GM18520 (cell line): ENCODE results near the gene C17orf100.
"Not testable (repeated sequence)": the region's sequence is repeated elsewhere in the genome, so short reads cannot be mapped to it uniquely, and the experiment has no call there.

Source experiments
- ATAC-seq: cut with Tn5 transposase; IDR thresholded peaks from one replicate; pipeline ENCODE4 v1.9.1; 2021; ENCODE audit not compliant: unreplicated experiment

The C17orf100 gene

GRCh38 chr17:6640536-6641246 lies 10.9 kb upstream of the C17orf100 start, which contains the start of the genes KIAA0753 and TXNDC17:
Gene KIAA0753, minus strand, starts transcription at chr17:6640711. Its CDS starts 5,608 bp downstream, at chr17:6635103.
Gene TXNDC17, plus strand, starts transcription at chr17:6641060. Its CDS starts 23 bp downstream, at chr17:6641083.
- ATAC-seq = peak; percentile 83

- ATAC-seq = no peak
Observed at GRCh38 chr17:6641247-6641863, 10.2 kb upstream of the C17orf100 start.

- ATAC-seq = no peak
Observed at GRCh38 chr17:6642592-6642991, 9.0 kb upstream of the C17orf100 start.

- ATAC-seq = no peak
Observed at GRCh38 chr17:6643451-6644125, 8.0 kb upstream of the C17orf100 start.

- ATAC-seq = no peak
Observed at GRCh38 chr17:6648181-6648580, 3.4 kb upstream of the C17orf100 start.

- peak; percentile 15 for ATAC-seq
Observed at GRCh38 chr17:6651919-6652452, 424 bp downstream of the C17orf100 start.

- no peak for ATAC-seq
Observed at GRCh38 chr17:6654841-6655731, 3.5 kb downstream of the C17orf100 start.

- ATAC-seq = not testable (repeated sequence)
Observed at GRCh38 chr17:6655732-6656361, 4.3 kb downstream of the C17orf100 start.

GRCh38 chr17:6656797-6657632 lies 5.5 kb downstream of the C17orf100 start:
- ATAC-seq = not testable (repeated sequence)

GRCh38 chr17:6657633-6658287 lies 6.2 kb downstream of the C17orf100 start:
- ATAC-seq = no peak

GRCh38 chr17:6658411-6658810 lies 6.8 kb downstream of the C17orf100 start:
- not testable (repeated sequence) for ATAC-seq

- ATAC-seq = no peak
Observed at GRCh38 chr17:6660101-6660500, 8.5 kb downstream of the C17orf100 start.

- ATAC-seq = no peak
Observed at GRCh38 chr17:6660805-6661463, 9.4 kb downstream of the C17orf100 start.

GRCh38 chr17:6661464-6661848 lies 9.9 kb downstream of the C17orf100 start:
- no peak for ATAC-seq

GRCh38 chr17:6663200-6663599 lies 11.6 kb downstream of the C17orf100 start:
- not testable (repeated sequence) for ATAC-seq

- ATAC-seq = no peak
Observed at GRCh38 chr17:6666077-6666521, 14.5 kb downstream of the C17orf100 start.

- ATAC-seq = no peak
Observed at GRCh38 chr17:6666557-6666956, 15.0 kb downstream of the C17orf100 start.

GRCh38 chr17:6667516-6667915 lies 16.0 kb downstream of the C17orf100 start:
- no peak for ATAC-seq
